D721Med (cell line): ENCODE results near the gene EPHA6.
"Not testable (repeated sequence)": the region's sequence is repeated elsewhere in the genome, so short reads cannot be mapped to it uniquely, and the experiment has no call there.

ENCODE experiments used
- DNase-seq: peaks from one replicate; pipeline ENCODE4 v3.0.0; 2011; ENCODE audit warnings: low spot score; ENCODE audit not compliant: insufficient read length
- FAIRE-seq: peaks from 2 replicates; lab custom pipeline; 2011; peaks lifted over from hg19 to GRCh38; lab: Jason Lieb, UNC
- CTCF ChIP-seq: IDR thresholded peaks from 2 replicates; pipeline ENCODE4 v1.5.1; 2012; ENCODE audit warnings: mild to moderate bottlenecking, control low read depth; ENCODE audit not compliant: insufficient read depth; ENCODE audit errors: missing control alignments

The EPHA6 gene

GRCh38 chr3:97438131-97438530 lies 623.7 kb downstream of the EPHA6 start:
- no peak for TF ChIP-seq CTCF
- no peak for DNase-seq
- no peak for FAIRE-seq

DNA sequence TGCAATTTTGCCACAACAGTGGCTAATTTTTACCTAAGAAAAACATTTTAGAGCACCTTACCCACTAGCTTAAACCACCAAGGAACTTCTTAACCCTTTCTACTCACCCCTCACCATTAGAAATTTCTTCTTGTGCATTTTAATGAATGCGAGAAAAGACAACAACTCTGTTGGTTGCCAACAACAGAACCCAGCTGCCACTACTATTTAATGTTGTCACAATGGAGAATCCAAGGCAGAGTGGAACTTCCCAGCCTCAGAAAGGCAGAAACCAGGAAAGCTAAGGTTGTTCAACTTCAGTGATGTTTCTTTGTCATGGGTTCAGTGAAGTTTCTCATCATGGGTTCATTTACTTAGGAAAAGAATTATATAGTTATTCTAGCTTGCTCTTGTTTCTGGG lies 625.0 kb downstream of the EPHA6 start:
- no peak for FAIRE-seq
- no peak for TF ChIP-seq CTCF
- DNase-seq: no peak

DNA sequence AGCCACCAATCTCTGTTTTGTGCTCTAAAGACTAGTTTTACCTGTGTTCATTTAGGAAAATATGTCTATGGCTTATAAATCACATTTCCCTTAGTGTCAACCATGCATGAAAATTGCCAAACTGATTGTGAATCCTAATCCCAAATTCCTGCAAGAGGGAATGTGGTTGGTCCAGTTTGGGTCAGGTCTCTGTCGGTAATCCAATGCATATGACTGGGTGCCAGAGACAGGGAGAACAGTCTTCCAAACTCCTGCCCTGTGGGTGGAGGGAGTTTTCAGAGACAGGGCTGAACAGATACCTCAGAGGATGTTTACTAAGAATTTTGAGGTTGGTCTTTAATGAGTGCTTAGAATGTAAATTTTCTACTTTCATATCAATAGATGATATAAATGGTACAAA lies 649.6 kb downstream of the EPHA6 start:
- FAIRE-seq (no peak), DNase-seq (no peak)
- TF ChIP-seq CTCF: no peak

DNA sequence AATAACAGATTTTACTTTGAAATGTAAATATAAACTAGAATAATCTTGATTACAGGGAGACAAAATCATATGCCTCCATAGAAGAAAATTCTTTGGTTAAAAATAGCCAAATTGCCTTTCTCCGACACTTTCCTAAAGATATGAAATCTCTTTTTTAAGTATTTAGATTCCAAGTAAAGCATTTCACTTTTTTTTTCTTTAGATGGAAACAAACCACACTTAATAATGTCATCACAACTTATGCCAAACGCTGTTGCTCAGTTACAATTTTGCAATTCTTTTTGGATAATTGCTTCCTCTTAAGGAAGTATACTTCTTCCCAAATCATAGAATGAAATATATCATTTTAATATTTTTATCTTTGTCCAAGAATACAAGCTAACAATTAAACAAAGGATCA lies 656.1 kb downstream of the EPHA6 start:
- TF ChIP-seq CTCF: no peak
- DNase-seq: no peak
- FAIRE-seq: no peak

DNA sequence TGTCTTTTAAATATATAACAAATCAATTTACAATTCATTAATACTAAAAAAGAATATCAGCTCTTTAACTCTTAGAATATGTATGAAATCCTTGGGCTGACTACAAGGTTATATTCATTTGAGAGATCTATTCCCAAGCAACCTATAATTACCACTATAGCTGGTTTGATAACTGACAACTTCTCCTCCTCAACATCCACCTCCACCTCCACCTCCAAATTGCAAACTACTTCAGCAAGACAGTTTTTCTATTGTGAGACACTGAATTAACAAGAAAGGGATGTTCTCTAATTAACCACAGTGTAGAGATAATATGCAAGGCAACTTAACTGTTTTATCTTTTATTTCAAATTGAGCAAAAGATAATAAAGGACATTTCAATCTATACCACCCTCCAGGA lies 665.3 kb downstream of the EPHA6 start:
- no peak for FAIRE-seq
- DNase-seq: no peak
- TF ChIP-seq CTCF: no peak

DNA sequence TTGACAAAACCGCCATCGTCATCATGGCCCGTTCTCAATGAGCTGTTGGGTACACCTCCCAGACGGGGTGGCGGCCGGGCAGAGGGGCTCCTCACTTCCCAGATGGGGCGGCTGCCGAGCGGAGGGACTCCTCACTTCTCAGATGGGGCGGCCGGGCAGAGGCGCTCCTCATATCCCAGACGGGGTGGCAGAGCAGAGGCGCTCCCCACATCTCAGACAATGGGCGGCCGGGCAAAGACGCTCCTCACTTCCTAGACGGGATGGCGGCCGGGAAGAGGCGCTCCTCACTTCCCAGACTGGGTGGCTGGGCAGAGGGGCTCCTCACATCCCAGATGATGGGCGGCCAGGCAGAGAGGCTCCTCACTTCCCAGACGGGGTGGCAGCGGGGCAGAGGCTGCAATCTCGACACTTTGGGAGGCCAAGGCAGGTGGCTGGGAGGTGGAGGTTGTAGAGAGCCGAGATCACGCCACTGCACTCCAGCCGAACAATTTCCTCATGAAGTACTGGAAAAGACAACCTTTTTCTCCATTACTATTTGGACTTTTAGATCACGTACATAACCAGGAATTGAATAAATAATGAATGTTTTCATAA lies 666.4 kb downstream of the EPHA6 start:
- DNase-seq, FAIRE-seq: not testable (repeated sequence)

GRCh38 chr3:97481416-97481815 lies 667.0 kb downstream of the EPHA6 start:
- FAIRE-seq (no peak), DNase-seq (no peak)
- no peak for TF ChIP-seq CTCF

DNA sequence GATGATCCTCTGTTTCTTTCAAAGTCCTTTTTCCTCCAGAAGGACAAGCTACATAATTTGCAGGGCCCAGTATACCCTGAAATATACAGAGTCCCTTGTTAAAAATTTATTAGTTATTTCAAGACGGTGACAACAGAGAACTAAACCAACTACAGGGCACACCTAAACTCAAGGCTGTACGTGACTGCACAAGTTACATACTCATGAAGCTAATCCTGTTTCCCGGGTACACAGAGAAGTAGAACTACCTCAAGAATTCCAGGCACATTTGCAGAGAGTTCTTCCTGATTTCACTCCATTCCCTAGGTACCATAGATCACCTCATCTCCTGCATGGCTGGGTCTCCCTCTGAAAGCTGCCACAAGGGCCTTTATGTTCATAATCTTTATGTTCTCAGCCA lies 670.8 kb downstream of the EPHA6 start:
- TF ChIP-seq CTCF: no peak
- DNase-seq (no peak), FAIRE-seq (no peak)
